ENCODE results near the gene FOXRED1.

DNA sequence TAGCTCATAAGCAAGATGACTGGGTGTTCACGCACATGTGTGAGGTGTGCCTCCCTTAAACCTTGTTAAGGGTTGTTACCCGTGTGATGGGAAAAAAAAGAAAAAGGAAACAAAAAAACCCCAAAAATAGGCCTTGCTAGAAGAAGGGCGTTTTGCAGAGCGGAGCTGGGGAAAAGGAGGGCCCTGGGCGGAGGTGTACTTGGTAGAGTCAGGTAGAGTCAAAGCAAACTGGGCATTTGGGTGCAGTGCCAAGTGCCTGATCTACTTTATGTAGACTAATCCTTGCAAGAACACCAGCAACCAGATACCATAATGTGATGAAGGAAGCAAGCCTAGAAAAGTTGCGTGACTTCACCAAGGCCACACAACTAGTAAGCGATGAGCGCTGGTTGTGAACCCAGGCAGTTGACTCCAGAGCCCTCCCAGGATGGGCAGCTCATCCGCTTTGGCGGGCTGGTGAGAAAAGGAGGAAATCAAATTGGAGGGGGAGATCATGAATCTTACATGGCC lies 12.8 kb downstream of the FOXRED1 start:
- TF ChIP-seq, protein P1, sequence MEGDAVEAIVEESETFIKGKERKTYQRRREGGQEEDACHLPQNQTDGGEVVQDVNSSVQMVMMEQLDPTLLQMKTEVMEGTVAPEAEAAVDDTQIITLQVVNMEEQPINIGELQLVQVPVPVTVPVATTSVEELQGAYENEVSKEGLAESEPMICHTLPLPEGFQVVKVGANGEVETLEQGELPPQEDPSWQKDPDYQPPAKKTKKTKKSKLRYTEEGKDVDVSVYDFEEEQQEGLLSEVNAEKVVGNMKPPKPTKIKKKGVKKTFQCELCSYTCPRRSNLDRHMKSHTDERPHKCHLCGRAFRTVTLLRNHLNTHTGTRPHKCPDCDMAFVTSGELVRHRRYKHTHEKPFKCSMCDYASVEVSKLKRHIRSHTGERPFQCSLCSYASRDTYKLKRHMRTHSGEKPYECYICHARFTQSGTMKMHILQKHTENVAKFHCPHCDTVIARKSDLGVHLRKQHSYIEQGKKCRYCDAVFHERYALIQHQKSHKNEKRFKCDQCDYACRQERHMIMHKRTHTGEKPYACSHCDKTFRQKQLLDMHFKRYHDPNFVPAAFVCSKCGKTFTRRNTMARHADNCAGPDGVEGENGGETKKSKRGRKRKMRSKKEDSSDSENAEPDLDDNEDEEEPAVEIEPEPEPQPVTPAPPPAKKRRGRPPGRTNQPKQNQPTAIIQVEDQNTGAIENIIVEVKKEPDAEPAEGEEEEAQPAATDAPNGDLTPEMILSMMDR (IDR thresholded peaks at IDR 0.05 in 4 of 5, conservative IDR thresholded peaks at IDR 0.05 in 1 of 5): no peak
- TF ChIP-seq POLR2A (IDR thresholded peaks at IDR 0.05): no peak
